Ovary (tissue), 3 donors: ENCODE measurements around the gene GAS2L3.

Experiments used
- POLR2A ChIP-seq: fragments of 450-650 bp; IDR thresholded peaks from one replicate; pipeline ENCODE4 v1.6.1; 2017; ENCODE audit warnings: antibody characterized with exemption, mild to moderate bottlenecking, moderate library complexity
- TF ChIP-seq, protein P1 (sequence below), 3 donors: fragments of 450-650 bp in 2 of 3; fragments of 200-600 bp in 1 of 3; IDR thresholded peaks; one replicate each; pipeline versions ENCODE4 v1.5.1 to v1.8.0; 2016 to 2022; ENCODE audit warnings: antibody characterized with exemption in 3 of 3, mild to moderate bottlenecking in 1 of 3
- donor health status: DM: no; HTN: no; CAD: no.

DNA sequence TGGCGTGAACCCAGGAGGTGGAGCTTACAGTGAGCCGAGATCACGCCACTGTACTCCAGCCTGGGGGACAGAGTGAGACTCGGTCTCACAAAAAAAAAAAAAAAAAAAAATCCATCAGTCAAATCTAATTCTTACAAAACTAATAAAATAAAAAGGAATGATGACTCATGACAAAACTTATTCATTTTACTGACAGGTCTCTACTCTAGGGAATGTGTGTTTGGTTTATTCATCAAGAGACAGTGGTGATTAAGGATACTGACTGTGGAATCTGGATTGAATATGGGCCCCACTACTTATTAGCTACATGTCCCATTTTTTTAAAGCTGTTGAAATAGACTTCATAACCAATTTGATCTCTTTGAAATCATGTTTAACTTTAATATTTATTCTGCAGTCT, 29.3 kb upstream of the GAS2L3 start:
- TF ChIP-seq, protein P1, sequence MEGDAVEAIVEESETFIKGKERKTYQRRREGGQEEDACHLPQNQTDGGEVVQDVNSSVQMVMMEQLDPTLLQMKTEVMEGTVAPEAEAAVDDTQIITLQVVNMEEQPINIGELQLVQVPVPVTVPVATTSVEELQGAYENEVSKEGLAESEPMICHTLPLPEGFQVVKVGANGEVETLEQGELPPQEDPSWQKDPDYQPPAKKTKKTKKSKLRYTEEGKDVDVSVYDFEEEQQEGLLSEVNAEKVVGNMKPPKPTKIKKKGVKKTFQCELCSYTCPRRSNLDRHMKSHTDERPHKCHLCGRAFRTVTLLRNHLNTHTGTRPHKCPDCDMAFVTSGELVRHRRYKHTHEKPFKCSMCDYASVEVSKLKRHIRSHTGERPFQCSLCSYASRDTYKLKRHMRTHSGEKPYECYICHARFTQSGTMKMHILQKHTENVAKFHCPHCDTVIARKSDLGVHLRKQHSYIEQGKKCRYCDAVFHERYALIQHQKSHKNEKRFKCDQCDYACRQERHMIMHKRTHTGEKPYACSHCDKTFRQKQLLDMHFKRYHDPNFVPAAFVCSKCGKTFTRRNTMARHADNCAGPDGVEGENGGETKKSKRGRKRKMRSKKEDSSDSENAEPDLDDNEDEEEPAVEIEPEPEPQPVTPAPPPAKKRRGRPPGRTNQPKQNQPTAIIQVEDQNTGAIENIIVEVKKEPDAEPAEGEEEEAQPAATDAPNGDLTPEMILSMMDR (IDR thresholded peaks at IDR 0.05), result no peak
- no peak for TF ChIP-seq POLR2A
